Right atrium auricular region (tissue), 2 donors: ENCODE results near the gene HDAC11. TPM values are rescaled to one million over a fixed set of nuclear protein-coding genes. Genes with fewer than 3 reads are reported as not detected.
A peak's percentile ranks its signal among the peaks of the same experiment; 100 is the strongest.

Source experiments
- DNase-seq: peaks from one replicate; pipeline ENCODE4 v3.0.0-alpha.2; 2019; ENCODE audit warnings: low spot score
- H3K27ac ChIP-seq, 2 donors: fragments of 200-600 bp; sonication (generic); 1 replicate in 1 of 2; 2 replicates in 1 of 2; pipeline ENCODE4 v1.5.1; 2016 to 2019
- H3K27me3 ChIP-seq, 2 donors: fragments of 200-600 bp; sonication (generic); one replicate each; pipeline versions ENCODE4 v1.5.1 to v1.6.0; 2017 to 2019
- H3K36me3 ChIP-seq: fragments of 200-600 bp; sonication (generic); one replicate; pipeline ENCODE4 v1.5.1; 2016
- H3K4me1 ChIP-seq, 2 donors: fragments of 200-600 bp; sonication (generic); one replicate each; pipeline versions ENCODE4 v1.5.1 to v1.6.0; 2017 to 2019
- H3K4me3 ChIP-seq, 2 donors: fragments of 200-600 bp; sonication (generic); 1 replicate in 1 of 2; 2 replicates in 1 of 2; pipeline ENCODE4 v1.5.1; 2017 to 2019; ENCODE audit warnings: mild to moderate bottlenecking in 1 of 2, moderate library complexity in 1 of 2
- H3K9me3 ChIP-seq, 2 donors: fragments of 200-600 bp; sonication (generic); one replicate each; pipeline ENCODE4 v1.5.1; 2019
- total RNA-seq, 2 donors: library from RNA; depleted of rRNA; stranded (reverse); fragments of >200 nt; gene quantifications; one replicate each; pipeline ENCODE4 v1.1.0, GENCODE V29; 2016
- TF ChIP-seq, protein P1 (sequence below), 2 donors: fragments of 200-600 bp; sonication (generic); IDR thresholded peaks; one replicate each; pipeline ENCODE4 v1.5.1; 2019; ENCODE audit warnings: antibody characterized with exemption in 2 of 2

The HDAC11 gene
- total RNA-seq, 2 donors from 2014 or later, result 30.6 to 30.7 TPM

DNA sequence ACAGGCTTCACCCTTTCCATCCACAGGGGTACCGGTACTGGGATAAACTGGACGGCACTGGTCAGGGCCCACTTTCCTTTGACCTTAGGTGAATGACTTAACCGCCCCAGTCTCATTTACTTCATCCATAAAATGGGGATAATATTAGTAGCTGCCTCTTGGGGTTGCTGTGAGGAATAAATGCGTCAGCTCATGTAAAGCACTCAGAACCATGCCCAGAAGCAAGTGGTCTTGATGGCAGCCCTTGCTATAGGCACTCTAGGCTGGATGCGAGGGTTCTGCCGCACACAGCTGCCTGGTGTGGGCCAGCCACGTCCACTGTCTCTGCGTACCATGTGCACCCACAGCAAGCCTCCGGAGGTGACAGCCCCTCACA lies 36.6 kb downstream of the HDAC11 start:
- H3K27me3 ChIP-seq, result no peaks in the 10 kb centered on the region
- H3K4me1 ChIP-seq, result peaks cover 0 to 56% of the 10 kb centered on the region in 2 donors
- no peaks in the 10 kb centered on the region for H3K9me3 ChIP-seq
- no peak for DNase-seq
- TF ChIP-seq, protein P1, sequence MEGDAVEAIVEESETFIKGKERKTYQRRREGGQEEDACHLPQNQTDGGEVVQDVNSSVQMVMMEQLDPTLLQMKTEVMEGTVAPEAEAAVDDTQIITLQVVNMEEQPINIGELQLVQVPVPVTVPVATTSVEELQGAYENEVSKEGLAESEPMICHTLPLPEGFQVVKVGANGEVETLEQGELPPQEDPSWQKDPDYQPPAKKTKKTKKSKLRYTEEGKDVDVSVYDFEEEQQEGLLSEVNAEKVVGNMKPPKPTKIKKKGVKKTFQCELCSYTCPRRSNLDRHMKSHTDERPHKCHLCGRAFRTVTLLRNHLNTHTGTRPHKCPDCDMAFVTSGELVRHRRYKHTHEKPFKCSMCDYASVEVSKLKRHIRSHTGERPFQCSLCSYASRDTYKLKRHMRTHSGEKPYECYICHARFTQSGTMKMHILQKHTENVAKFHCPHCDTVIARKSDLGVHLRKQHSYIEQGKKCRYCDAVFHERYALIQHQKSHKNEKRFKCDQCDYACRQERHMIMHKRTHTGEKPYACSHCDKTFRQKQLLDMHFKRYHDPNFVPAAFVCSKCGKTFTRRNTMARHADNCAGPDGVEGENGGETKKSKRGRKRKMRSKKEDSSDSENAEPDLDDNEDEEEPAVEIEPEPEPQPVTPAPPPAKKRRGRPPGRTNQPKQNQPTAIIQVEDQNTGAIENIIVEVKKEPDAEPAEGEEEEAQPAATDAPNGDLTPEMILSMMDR (IDR thresholded peaks at IDR 0.05), result no peak
- H3K27ac ChIP-seq, result peak overlapping the region; percentile 83 to 90
- no peak overlapping the region for H3K4me3 ChIP-seq
- H3K36me3 ChIP-seq, result no peaks in the 10 kb centered on the region

DNA sequence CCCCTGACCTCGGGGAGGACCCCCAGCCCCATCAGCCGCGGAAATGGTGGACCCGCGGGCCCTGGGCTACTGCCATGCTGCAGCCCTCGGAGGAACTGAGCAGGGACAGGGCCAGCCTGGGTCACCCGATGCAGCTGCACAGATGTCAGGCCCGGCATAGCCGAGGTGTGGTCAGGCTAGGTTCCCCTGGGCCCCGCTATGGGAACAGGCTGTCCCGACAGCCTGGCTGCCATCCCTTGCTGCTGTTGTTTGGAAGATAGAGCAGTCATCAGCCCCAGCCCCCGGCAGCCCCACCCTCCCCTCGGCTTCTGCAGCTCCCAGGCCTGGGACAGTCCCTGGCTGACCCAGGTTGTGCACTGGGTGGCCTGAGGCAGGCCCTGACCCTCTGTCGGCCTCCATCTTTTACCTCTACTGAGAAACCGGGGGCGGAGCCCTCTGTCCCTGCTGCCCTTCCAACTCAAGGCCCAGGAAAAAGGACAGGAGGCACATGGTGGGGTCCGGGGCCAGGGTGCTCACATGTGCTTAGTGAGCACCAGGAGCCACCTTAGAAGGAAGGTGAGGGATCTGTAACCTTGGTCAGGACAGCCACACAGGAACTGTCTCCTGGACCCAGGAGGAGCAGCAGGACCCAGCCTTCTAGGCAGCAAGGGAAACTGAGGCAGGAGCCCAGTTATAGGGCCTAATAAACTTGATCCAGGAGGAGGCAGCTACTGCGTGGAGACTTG lies 37.3 kb downstream of the HDAC11 start:
- no peak overlapping the region for H3K4me3 ChIP-seq
- DNase-seq, result peak; percentile 95

DNA sequence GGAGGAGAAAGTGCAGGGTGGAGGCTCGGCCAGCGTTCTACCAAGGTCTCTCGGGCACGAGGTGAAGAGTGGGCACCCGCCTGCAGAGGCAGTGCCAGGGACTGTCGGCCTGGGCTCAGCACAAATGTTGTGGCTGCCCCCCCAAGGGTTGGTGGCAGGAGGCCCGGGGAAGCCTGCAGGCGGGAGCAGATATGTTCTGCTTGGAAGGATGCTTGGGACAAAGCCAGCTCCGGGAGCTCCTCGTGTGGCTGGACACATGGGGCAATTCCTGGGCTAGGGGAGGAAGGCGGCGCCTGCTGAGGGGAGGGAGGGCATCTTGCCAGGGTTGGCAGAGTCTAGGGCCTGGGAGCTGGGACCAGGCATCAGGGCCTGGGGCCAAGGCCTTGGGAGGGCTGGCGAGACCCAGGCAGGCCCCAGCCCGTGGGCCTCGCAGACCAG lies 38.4 kb downstream of the HDAC11 start:
- DNase-seq, result peak; percentile 94
- Histone ChIP-seq H3K9me3 (no peaks in the 10 kb centered on the region), H3K4me1 (peaks cover 0 to 50% of the 10 kb centered on the region in 2 donors), H3K27me3 (no peaks in the 10 kb centered on the region), H3K36me3 (no peaks in the 10 kb centered on the region), H3K27ac (peak overlapping the region; percentile 83 to 90), H3K4me3 (no peak overlapping the region)
- TF ChIP-seq, protein P1 (IDR thresholded peaks at IDR 0.05), result no peak

More for the DNA sequence above, 37.3 kb downstream of the HDAC11 start:
- TF ChIP-seq, protein P1 (IDR thresholded peaks at IDR 0.05), result no peak
- Histone ChIP-seq H3K9me3 (no peaks in the 10 kb centered on the region), H3K36me3 (no peaks in the 10 kb centered on the region), H3K27ac (peak overlapping the region; percentile 83 to 90), H3K4me1 (peaks cover 0 to 56% of the 10 kb centered on the region in 2 donors), H3K27me3 (no peaks in the 10 kb centered on the region)

DNA sequence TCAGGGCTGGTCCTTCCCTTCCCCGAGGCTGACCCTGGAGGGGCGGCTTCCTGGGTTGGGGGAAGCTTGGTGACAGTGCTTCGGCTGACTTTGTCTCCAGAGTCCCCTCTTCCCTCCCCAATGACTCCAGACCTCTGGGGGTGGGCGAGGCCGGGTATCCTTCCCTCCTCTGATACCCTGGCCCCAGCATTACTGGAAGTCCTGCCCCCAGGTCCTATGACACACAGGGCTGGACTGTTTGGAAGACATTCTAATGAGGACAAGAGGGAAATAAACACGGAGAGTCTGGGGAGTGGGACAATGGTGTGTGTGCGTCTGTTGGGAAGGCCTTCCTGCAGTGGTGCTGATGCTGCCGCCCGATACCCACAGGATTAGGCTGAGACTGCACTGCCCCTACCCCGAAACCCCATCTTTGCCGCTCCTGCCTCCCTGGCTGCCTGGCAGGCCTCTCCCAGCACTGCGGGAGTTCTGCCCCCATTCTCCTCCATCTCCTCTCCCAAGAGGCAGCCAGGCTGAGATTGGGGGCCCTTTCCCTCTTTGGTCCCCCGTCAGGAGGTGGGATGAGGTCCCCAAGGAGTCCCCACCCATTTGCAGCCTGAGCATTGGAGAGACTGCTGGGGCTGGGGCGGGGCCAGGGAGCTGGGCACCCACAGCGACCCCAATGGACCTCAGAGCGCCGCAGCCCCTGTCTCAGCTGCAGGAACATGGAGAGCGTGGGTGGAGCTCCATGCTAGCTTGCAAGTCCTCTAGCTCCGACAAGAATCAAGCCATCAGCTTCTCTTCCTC lies 39.1 kb downstream of the HDAC11 start:
- DNase-seq, result peak; percentile 75

DNA sequence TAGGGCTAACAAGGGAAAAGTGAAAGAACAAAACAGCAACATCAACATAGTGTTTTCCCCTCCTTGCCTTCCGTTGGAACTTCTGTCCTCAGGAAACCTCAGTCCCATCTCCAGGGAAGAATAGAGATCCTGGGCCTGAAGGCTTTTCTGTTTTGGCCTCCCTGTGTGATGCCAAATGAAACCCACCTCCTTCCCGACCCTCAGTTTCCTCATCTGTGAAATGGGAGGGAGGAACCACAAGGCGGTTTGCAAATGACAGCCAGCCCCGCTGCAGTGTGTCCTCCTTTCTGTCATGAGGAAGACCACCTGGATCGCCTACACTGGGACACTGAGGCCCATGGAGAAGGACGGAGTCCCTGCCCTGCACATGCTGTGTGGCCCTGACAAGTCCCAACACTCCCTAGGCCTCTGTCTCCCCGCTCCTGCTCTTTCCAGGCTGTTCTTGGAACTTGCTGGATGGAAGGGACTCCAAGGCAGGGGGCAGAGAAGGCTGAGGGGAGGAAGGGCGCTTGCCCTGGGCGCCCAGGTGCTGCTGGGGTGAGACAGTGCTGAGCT lies 40.3 kb downstream of the HDAC11 start:
- peak overlapping the region in 1 of 2 donors; percentile 90 for H3K27ac ChIP-seq
- no peaks in the 10 kb centered on the region for H3K36me3 ChIP-seq
- H3K9me3 ChIP-seq, result no peaks in the 10 kb centered on the region
- TF ChIP-seq, protein P1 (IDR thresholded peaks at IDR 0.05), result no peak
- H3K27me3 ChIP-seq, result no peaks in the 10 kb centered on the region
- H3K4me3 ChIP-seq, result no peak overlapping the region
- DNase-seq, result no peak
- peaks cover 0 to 44% of the 10 kb centered on the region in 2 donors for H3K4me1 ChIP-seq

More for the DNA sequence above, 39.1 kb downstream of the HDAC11 start:
- TF ChIP-seq, protein P1 (IDR thresholded peaks at IDR 0.05), result no peak
- Histone ChIP-seq H3K27me3 (no peaks in the 10 kb centered on the region), H3K36me3 (no peaks in the 10 kb centered on the region), H3K27ac (peak overlapping the region; percentile 83 to 90), H3K4me3 (no peak overlapping the region), H3K9me3 (no peaks in the 10 kb centered on the region), H3K4me1 (peaks cover 0 to 44% of the 10 kb centered on the region in 2 donors)
